Measurements from ENCODE around the gene USP44.
A peak's percentile ranks its signal among the peaks of the same experiment; 100 is the strongest.

The USP44 gene

DNA sequence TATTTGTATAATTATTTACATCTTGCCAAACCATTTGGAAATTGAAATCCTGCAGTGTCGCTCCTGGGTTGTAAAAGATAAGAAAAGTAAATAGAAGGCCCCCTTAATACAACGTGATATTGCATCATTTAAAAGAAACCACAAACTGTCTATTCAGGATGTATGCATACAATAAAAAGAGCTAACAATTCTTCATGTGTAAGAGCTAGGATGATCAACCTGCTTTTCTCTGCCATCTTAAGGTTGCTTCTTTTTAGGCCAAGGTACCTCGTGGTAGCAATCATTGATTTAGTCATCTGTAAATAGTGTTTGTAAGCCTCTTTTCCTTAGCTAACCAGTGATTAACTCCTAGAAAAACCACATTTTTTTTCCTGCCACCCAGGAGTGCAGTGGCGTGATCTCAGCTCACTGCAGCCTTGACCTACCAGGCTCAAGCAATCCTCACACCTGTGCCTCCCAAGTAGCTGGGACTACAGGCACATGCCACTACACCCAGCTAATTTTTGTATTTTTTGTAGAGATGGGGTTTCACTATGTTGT is 3.3 kb upstream of the USP44 start:
- no peaks in the 10 kb centered on the region for H3K9me3 Mint-ChIP-seq
- H3K27ac Mint-ChIP-seq: no peak overlapping the region
- no peaks in the 10 kb centered on the region for H3K4me1 Mint-ChIP-seq
- H3K36me3 Mint-ChIP-seq: no peaks in the 10 kb centered on the region
- DNase-seq (ENCODE audit: low spot score in 2 of 2) (no peak), ATAC-seq (no peak)
- no peak overlapping the region for H3K4me3 Mint-ChIP-seq

DNA sequence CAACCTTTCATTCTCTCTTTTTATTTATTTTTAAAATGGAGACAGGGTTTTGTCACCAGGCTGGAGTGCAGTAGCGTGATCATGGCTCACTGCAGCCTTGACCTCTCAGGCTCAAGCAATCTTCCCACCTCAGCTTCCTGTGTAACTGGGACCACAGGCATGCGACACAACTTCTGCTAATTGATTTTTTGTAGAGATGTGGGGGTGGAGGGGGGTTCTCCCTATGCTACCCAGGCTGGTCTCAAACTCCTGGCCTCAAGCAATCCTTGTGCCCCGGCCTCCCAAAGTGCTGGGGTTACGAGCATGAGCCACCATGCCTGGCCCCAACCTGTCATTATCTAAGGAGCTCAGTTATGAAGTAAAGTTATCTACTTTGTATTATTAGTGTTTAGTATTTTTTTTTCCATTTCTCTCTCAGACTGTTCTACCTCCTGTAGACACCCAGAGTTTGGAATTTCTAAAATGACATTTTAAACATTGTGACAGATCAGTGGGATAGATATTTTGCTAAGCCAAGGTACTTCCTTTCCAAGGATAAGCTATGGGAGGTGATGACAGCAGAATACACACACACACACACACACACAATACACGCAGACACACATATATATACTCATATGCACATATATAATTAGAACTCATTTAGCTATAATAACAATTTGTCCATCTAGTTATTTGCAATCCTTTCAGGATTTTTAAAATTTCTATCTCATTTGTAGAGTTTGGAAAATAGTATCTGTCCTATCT is 2.1 kb upstream of the USP44 start:
- H3K27ac Mint-ChIP-seq: no peak overlapping the region
- no peaks in the 10 kb centered on the region for H3K4me1 Mint-ChIP-seq
- H3K9me3 Mint-ChIP-seq: no peaks in the 10 kb centered on the region
- ATAC-seq: no peak
- peak overlapping the region; percentile 15 for H3K4me3 Mint-ChIP-seq
- H3K36me3 Mint-ChIP-seq: no peaks in the 10 kb centered on the region
- DNase-seq (ENCODE audit: low spot score in 2 of 2): no peak

- Mint-ChIP-seq H3K4me1 (no peaks in the 10 kb centered on the region), H3K9me3 (no peaks in the 10 kb centered on the region), H3K36me3 (no peaks in the 10 kb centered on the region), H3K4me3 (peak overlapping the region; percentile 1), H3K27ac (no peak overlapping the region)
- DNase-seq (ENCODE audit: low spot score in 2 of 2) (no peak), ATAC-seq (no peak)
These were observed 739 bp upstream of the USP44 start for GRCh38 chr12:95551913-95552516.

- Mint-ChIP-seq H3K4me3 (peak overlapping the region; percentile 69), H3K4me1 (no peaks in the 10 kb centered on the region), H3K9me3 (no peaks in the 10 kb centered on the region), H3K27ac (peak overlapping the region; percentile 45), H3K36me3 (no peaks in the 10 kb centered on the region)
- DNase-seq (ENCODE audit: low spot score in 2 of 2): no peak
- ATAC-seq: no peak
These were observed 1.7 kb downstream of the USP44 start for GRCh38 chr12:95549392-95550084.

GRCh38 chr12:95548539-95549391 is 2.5 kb downstream of the USP44 start:
- ATAC-seq (peak; percentile 87), DNase-seq (ENCODE audit: low spot score in 2 of 2) (peak; percentile 40 to 58)
- H3K36me3 Mint-ChIP-seq: no peaks in the 10 kb centered on the region
- peak overlapping the region; percentile 69 for H3K4me3 Mint-ChIP-seq
- H3K27ac Mint-ChIP-seq: peak overlapping the region; percentile 45
- H3K9me3 Mint-ChIP-seq: no peaks in the 10 kb centered on the region
- no peaks in the 10 kb centered on the region for H3K4me1 Mint-ChIP-seq

DNA sequence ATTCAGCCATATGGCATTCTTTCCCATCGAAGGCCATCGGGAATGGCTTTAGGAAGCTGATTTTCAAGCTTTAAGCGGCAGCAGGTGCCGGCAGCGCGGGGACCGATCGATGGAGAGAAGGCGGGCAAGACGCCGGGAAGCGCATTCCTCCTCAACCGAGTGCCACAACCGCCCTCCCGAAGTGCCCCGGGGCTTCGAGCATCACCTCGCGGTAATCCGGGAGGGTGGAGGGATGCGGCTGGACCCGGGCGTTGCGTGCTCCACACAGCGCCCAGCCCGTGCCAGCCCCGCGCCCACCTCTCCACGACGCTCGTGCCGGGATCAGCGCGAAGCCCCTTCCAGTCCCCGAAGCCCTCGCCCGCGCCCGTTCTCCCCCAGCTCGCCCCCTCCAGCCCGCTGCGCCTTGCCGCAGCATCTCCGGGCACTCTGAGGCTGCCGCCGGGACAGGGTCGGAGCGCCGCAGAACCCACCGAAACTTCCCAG is 3.2 kb downstream of the USP44 start:
- H3K27ac Mint-ChIP-seq: no peak overlapping the region
- no peaks in the 10 kb centered on the region for H3K36me3 Mint-ChIP-seq
- H3K9me3 Mint-ChIP-seq: no peaks in the 10 kb centered on the region
- H3K4me1 Mint-ChIP-seq: no peaks in the 10 kb centered on the region
- peak in 1 of 2 donors; percentile 7 for DNase-seq (ENCODE audit: low spot score in 2 of 2)
- peak; percentile 55 for ATAC-seq
- H3K4me3 Mint-ChIP-seq: peak overlapping the region; percentile 69

- Mint-ChIP-seq H3K36me3 (no peaks in the 10 kb centered on the region), H3K4me1 (no peaks in the 10 kb centered on the region)
- no peak for DNase-seq (ENCODE audit: low spot score in 2 of 2)
These were observed 3.7 kb downstream of the USP44 start for GRCh38 chr12:95547522-95548055.

GRCh38 chr12:95546491-95546813 is 4.8 kb downstream of the USP44 start:
- Mint-ChIP-seq H3K9me3 (no peaks in the 10 kb centered on the region), H3K27ac (no peak overlapping the region), H3K4me3 (no peak overlapping the region), H3K4me1 (no peaks in the 10 kb centered on the region), H3K36me3 (no peaks in the 10 kb centered on the region)
- no peak for ATAC-seq
- no peak for DNase-seq (ENCODE audit: low spot score in 2 of 2)

More at GRCh38 chr12:95547522-95548055, 3.7 kb downstream of the USP44 start:
- ATAC-seq: peak; percentile 35
- H3K27ac Mint-ChIP-seq: no peak overlapping the region
- no peaks in the 10 kb centered on the region for H3K9me3 Mint-ChIP-seq
- peak overlapping the region; percentile 69 for H3K4me3 Mint-ChIP-seq

GRCh38 chr12:95545731-95546490 is 5.4 kb downstream of the USP44 start:
- ATAC-seq (no peak), DNase-seq (ENCODE audit: low spot score in 2 of 2) (no peak)
- H3K36me3 Mint-ChIP-seq: no peaks in the 10 kb centered on the region
- H3K4me3 Mint-ChIP-seq: no peak overlapping the region
- H3K9me3 Mint-ChIP-seq: no peaks in the 10 kb centered on the region
- no peaks in the 10 kb centered on the region for H3K4me1 Mint-ChIP-seq
- no peak overlapping the region for H3K27ac Mint-ChIP-seq

DNA sequence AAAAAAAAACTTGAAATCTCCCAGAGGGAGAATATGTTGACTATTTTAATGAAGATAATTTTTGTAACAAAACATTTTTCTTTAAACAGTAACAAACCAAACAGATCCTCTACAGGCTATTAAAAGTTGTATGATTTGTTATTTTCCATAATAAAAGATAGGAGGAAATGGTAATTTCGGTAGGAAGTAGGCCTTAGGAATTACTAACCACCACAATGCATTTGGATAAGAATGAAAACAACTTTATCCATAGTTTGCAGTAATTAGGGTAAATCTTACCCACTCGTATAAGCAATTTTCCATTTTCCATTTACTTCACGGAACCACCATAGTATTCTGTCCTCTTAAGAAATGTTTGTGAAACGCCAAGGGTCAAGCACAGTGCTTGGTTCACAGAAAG is 6.0 kb downstream of the USP44 start:
- no peak overlapping the region for H3K4me3 Mint-ChIP-seq
- no peaks in the 10 kb centered on the region for H3K4me1 Mint-ChIP-seq
- ATAC-seq (no peak), DNase-seq (ENCODE audit: low spot score in 2 of 2) (no peak)
- H3K9me3 Mint-ChIP-seq: no peaks in the 10 kb centered on the region
- H3K36me3 Mint-ChIP-seq: no peaks in the 10 kb centered on the region
- no peak overlapping the region for H3K27ac Mint-ChIP-seq

GRCh38 chr12:95544756-95545155 is 6.5 kb downstream of the USP44 start:
- Mint-ChIP-seq H3K27ac (no peak overlapping the region), H3K4me3 (no peak overlapping the region), H3K4me1 (no peaks in the 10 kb centered on the region), H3K9me3 (no peaks in the 10 kb centered on the region), H3K36me3 (no peaks in the 10 kb centered on the region)
- ATAC-seq (no peak), DNase-seq (ENCODE audit: low spot score in 2 of 2) (no peak)

DNA sequence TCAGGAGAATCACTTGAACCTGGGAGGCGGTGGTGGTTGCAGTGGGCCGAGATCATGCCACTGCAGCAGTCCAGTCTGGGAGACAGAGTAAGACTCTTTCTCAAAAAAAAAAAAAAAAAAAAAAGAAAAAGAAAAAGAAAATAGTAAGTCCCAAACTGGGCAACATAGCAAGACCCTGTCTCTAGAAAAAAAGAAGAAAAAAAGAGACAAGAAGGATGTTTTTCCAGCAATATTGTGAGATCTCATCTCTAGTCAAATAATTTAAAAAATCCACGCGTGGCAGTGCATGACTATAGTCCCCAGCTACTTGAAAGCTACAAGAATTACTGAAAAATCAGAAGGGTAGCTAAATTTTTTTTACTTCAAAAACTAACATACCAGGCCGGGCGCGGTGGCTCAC is 8.0 kb downstream of the USP44 start:
- Mint-ChIP-seq H3K36me3 (no peaks in the 10 kb centered on the region), H3K27ac (no peak overlapping the region), H3K4me3 (no peak overlapping the region), H3K4me1 (no peaks in the 10 kb centered on the region), H3K9me3 (no peaks in the 10 kb centered on the region)
- ATAC-seq: no peak
- no peak for DNase-seq (ENCODE audit: low spot score in 2 of 2)

GRCh38 chr12:95541436-95541835 is 9.8 kb downstream of the USP44 start:
- no peak for ATAC-seq
- H3K4me1 Mint-ChIP-seq: no peaks in the 10 kb centered on the region
- H3K9me3 Mint-ChIP-seq: no peaks in the 10 kb centered on the region
- H3K36me3 Mint-ChIP-seq: no peaks in the 10 kb centered on the region
- no peak overlapping the region for H3K27ac Mint-ChIP-seq
- no peak overlapping the region for H3K4me3 Mint-ChIP-seq
- no peak for DNase-seq (ENCODE audit: low spot score in 2 of 2)

GRCh38 chr12:95538656-95539055 is 12.6 kb downstream of the USP44 start:
- H3K4me1 Mint-ChIP-seq: no peaks in the 10 kb centered on the region
- no peak for ATAC-seq
- H3K9me3 Mint-ChIP-seq: no peaks in the 10 kb centered on the region
- H3K36me3 Mint-ChIP-seq: no peaks in the 10 kb centered on the region
- DNase-seq (ENCODE audit: low spot score in 2 of 2): peak in 1 of 2 donors; percentile 37
- no peak overlapping the region for H3K4me3 Mint-ChIP-seq
- H3K27ac Mint-ChIP-seq: no peak overlapping the region

Data from stimulated activated effector memory CD8-positive, alpha-beta T cell treated with anti-CD3 and anti-CD28 coated beads, Interleukin-12 subunit alpha, Interleukin-12 subunit beta, amount 100 ng/mL, for 72 hours (primary cell).